Measurements from ENCODE around the gene GPR4.

DNA sequence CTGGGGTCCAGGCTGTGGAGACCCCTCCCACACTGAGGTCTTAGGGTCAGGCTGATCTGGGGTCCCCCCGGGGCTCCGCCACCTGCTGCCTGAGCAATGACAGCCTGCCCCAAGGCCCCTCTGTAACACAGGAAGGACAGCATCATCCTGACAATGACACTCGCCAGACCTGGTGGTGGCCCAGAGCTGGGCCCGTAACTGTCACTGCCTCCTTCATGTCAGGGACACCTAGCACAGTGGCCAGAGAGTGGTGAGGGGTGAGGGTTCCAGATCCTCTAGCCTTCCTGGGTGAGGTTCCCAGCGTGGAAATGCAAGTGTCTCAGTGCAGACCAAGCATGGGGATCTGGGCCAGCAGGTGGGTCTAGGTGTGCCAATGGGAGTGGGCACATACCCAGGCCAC, 45.2 kb downstream of the GPR4 start:
- no peak for TF ChIP-seq CEBPB (IDR thresholded peaks at IDR 0.05)
- TF ChIP-seq REST (IDR thresholded peaks at IDR 0.05; ENCODE audit: low read depth): no peak
- TF ChIP-seq ZBTB7A (IDR thresholded peaks at IDR 0.05; ENCODE audit: low read depth): no peak
- TF ChIP-seq RAD21 (IDR thresholded peaks at IDR 0.05; ENCODE audit: low read depth): no peak
